NCI-H1417 treated with DMSO at 0.1 percent for 48 hours (cell line): ENCODE results near the gene DNM1.
"Not testable (repeated sequence)": the region's sequence is repeated elsewhere in the genome, so short reads cannot be mapped to it uniquely, and the experiment has no call there.

Experiments
- DNase-seq: peaks from one replicate; lab custom pipeline; 2025; lab: John Stamatoyannopoulos, UW

The DNM1 gene

GRCh38 chr9:128178806-128179431 lies 24.3 kb upstream of the DNM1 start:
- DNase-seq, result no peak

GRCh38 chr9:128180001-128180400 lies 23.2 kb upstream of the DNM1 start:
- DNase-seq, result no peak

- DNase-seq, result no peak
Observed at GRCh38 chr9:128180447-128180846, 22.7 kb upstream of the DNM1 start.

GRCh38 chr9:128181480-128181879 lies 21.7 kb upstream of the DNM1 start:
- not testable (repeated sequence) for DNase-seq

GRCh38 chr9:128182893-128183588 lies 20.1 kb upstream of the DNM1 start:
- DNase-seq, result no peak

- DNase-seq, result no peak
Observed at GRCh38 chr9:128185979-128186965, 16.9 kb upstream of the DNM1 start.

GRCh38 chr9:128187361-128187760 lies 15.8 kb upstream of the DNM1 start:
- no peak for DNase-seq

GRCh38 chr9:128188209-128188608 lies 15.0 kb upstream of the DNM1 start:
- DNase-seq, result no peak

GRCh38 chr9:128190013-128190412 lies 13.2 kb upstream of the DNM1 start:
- no peak for DNase-seq

GRCh38 chr9:128190516-128191405 lies 12.4 kb upstream of the DNM1 start:
- no peak for DNase-seq

GRCh38 chr9:128191406-128192046 lies 11.7 kb upstream of the DNM1 start, which contains the start of gene CIZ1:
Gene CIZ1 (minus strand): TSS chr9:128191572. CDS start chr9:128190857, 715 bp downstream.
- DNase-seq, result no peak

GRCh38 chr9:128192601-128193371 lies 10.4 kb upstream of the DNM1 start:
- DNase-seq, result no peak

GRCh38 chr9:128193469-128194096 lies 9.6 kb upstream of the DNM1 start:
- no peak for DNase-seq

- no peak for DNase-seq
Observed at GRCh38 chr9:128201441-128202369, 1.5 kb upstream of the DNM1 start.

GRCh38 chr9:128202648-128203023 lies 543 bp upstream of the DNM1 start:
- no peak for DNase-seq

- peak; percentile 32 for DNase-seq
Observed at GRCh38 chr9:128203707-128204551, 750 bp downstream of the DNM1 start.

GRCh38 chr9:128204858-128205257 lies 1.7 kb downstream of the DNM1 start:
- DNase-seq, result no peak
